ENCODE data around the gene OST4.

OST4 gene

GRCh38 chr2:27092696-27093429 lies 21.4 kb upstream of the OST4 start:
- no peak for DNase-seq

DNA sequence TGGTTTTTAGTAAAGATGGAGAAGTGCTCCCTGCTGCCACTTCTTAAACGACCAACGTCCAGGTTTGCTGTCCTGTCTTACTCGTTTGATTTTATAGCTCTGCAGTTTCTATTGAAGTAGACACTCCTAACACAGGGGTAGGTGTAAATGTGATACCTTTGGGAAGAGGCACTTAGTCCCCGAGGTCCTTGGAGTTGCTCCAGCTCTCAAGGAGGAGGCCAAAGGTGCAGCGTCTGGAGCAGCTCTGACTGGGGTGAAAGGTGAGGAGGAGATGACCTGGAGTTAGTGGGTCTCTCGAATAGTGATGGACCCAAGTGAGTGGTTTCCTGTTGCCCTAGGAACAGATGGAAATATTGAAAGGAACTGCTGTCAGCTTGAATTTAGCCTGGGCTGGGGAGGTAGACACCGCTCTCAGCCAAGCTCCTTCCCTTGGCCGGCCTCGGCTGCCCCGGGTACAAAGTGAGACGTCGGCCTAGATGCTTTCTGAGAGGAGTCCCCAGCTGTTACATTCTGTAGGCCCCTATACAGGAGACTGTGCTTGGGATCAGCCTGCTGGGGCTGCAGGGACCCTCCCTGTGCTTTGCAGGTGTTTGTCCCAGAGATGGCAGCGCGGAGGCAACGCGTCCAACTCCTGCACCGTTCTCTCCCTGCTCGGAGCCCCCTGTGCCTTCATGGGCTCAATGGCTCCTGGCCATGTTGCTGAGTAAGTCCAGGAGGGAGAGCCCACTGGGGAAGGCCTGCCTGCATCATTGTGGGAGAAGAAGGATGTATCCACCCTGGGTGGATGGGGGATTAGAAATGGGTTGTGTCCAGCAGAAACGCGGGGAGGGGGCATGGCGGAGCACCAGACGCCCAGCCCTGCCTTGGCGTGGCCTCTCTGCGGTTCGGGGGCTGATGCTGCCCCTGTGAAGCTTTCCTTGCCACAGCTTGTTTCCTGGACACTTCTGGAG lies 20.6 kb upstream of the OST4 start:
- no peak for DNase-seq

DNA sequence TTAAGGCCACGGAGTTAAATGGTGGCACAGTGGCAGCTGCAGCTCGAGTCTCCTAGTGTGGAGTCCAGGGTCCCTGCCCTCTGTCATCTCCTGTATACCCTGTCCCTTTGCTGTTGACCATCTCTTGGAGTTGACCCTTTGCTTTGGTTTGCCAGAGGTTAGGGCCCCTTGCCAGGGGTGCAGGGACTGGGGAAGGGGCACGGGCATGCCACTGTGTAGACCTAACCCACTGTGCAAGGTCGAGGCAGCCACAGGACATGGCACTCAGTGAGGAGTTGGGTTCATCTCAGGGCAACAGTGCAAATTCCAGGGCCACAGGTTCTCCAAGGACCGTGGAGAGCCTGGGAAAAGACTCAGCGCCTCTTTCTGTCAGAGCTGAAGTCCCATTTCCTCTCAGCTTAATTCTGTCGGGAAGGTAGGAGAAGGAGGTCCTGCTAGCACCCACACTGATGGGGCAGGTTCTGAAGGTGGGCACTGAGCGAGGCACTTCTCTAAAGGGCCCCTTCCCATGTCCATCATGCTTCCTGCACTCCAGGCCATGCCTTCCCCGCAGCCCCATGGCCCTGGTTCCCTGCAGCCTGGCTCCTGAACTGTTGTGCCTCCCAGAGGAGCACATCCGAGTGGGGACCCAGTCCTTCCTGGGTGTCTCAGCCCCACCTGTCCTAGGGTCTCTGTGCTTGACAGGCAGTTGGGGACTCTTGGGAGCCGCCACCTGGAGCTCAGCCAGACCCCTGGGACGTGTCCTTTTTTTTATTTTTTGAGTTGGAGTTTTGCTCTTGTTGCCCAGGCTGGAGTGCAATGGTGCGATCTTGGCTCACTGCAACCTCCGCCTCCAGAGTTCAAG lies 17.9 kb upstream of the OST4 start:
- DNase-seq: no peak

- DNase-seq: no peak
Observed at GRCh38 chr2:27088634-27089033, 17.2 kb upstream of the OST4 start.

DNA sequence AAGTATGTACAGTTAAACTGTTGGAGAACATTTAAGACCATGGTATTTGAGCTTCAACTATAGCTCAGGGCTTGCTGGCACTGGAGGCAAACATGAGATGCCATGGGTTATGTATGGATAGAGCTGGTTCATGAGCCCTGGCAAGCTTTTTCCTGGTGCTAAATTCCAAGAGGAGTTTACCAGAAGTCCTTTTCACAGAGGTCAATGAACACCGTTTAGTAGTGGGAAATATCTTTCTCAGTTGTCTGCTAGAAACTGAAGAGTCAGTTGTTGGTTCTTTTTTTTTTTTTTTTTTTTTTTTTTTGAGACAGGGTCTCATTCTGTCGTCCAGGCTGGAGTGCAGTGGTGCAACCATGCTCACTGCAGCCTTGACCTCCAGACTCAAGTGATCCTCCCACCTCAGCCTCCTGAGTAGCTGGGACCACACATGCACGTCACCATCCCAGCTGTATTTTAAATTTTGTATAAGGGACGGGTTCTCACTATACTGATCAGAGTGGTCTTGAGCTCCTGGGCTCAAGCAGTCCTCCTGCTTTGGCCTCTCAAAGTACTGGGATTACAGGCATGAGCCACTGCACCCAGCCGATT lies 16.5 kb upstream of the OST4 start:
- no peak for DNase-seq

GRCh38 chr2:27086724-27087593 lies 15.5 kb upstream of the OST4 start, which contains the start of gene KHK:
TSS of gene KHK (plus strand) at chr2:27086772. CDS start at chr2:27087260, 488 bp downstream.
- no peak for DNase-seq

DNA sequence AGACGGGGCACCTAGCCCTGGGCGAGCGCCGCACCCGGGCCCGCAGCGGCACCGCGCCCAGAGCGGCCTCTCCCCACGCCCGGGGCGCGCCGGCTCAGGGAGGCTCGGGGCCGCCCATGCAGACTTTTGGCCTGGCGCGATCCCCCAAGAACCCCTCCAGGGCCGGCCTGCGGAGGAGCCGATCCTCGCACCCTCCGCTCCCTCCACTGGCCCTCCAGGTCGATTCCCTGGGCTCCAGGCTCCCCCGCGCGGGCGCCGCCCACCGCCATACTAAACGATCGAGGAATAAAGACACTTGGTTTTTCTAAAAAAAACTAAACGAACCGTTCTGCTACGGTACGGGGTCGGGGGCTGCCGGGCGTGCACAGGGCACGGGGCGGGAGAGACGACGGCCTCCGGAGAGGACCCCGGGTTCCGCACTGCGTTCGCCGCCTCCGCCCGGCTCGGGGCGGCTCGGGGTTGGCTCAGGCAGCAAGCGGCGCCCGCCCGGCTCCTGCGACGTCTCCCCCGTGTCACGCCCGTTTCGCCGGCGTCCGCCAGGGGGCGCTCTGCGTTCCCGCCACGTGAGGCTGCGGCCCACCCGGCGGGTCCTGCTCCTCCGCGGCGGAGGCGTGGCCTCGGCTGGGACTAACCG lies 14.8 kb upstream of the OST4 start:
- DNase-seq: peak; percentile 99

DNA sequence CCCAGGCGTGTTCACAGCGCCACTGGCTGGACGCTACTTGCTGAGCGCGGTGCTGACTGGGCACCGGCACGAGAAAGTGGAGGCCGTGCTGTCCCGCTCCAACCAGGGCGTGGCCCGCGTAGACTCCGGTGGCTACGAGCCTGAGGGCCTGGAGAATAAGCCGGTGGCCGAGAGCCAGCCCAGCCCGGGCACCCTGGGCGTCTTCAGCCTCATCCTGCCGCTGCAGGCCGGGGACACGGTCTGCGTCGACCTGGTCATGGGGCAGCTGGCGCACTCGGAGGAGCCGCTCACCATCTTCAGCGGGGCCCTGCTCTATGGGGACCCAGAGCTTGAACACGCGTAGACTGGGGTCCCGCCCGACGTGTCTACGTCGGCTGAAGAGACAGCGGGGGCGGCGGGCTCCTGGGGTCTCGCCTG lies 14.2 kb upstream of the OST4 start:
- peak; percentile 60 for DNase-seq

DNA sequence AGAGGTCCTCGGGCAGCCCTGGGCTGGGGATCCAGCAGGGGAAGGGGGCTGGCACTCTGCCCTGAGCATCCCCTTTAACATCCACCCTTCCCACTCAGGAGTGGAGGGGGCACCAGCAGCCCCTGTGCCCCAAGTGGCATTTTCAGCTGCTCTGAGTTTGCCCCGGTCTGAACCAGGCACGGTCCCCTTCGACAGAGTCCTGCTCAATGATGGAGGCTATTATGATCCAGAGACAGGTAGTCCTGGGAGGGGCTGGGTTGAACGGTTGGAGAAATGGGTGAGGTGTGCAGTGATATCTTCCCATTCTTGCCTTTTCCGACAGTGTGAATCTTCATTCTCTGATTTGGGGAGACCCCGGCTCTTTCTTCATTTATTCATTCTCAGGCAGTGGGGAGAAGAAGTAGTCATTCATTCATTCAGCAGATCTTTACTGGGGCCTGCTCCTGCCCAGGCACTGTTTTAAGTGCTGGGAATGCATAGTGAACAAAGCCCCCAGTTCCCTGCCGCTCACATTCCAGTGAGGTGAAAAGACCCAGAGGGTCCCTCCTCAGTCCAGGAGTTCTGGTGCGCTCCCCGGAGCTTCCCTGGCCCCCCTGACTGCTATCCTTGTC lies 13.7 kb upstream of the OST4 start:
- DNase-seq: no peak

DNA sequence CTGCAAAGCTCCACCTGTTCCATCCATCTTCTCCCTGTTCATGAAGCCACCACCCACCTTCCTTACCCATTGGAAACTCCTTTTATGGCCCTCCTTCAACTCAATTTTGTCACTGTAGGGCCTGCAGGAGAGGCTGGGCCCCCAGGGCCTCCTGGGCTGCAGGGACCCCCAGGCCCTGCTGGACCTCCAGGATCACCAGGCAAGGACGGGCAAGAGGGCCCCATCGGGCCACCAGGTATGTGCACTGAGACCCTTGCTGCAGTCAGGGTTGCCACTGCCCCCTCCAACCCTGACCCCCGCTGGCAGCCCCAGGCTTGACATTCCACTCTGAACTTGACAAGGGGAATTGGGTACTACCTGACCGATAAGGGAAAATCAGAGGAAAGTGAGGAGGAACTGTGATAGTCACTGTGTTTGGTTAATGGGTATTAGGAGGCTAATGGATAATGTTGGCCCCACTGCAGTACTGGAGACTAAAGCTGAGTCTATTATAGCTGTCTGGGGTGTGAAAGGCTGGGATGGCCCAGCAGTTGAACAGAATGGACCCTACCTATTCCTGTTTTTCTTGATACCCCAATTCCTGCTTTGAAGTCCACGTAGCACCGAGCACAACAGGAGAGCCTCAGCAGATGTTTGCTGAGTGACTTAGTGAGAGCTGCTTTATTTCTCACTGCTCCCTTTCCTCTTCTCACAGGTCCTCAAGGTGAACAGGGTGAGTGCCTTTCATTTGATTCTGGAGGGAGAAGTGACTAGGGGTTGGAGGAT lies 13.0 kb upstream of the OST4 start:
- DNase-seq: no peak

DNA sequence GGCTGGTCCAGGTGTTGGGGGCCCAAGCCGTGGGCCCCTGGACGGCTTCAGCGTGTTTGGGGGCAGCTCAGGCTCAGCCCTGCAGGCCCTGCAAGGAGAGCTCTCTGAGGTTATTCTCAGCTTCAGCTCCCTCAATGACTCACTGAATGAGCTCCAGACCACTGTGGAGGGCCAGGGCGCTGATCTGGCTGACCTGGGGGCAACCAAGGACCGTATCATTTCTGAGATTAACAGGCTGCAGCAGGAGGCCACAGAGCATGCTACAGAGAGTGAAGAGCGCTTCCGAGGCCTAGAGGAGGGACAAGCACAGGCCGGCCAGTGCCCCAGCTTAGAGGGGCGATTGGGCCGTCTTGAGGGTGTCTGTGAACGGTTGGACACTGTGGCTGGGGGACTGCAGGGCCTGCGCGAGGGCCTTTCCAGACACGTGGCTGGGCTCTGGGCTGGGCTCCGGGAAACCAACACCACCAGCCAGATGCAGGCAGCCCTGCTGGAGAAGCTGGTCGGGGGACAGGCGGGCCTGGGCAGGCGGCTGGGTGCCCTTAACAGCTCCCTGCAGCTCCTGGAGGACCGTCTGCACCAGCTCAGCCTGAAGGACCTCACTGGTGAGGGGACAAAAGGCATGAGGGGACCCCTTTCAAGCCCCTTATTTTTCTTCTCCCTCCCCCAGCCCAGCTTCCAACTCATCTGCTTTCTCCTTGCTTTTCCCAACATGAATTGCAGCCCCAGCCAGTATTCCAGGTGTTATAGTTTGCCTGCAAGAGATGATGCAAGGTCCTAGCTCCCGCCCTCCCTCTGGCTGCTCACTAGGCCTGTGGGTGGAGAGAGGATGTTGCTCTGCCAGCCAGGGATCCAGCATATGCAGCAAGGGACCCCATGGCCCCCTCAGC lies 12.2 kb upstream of the OST4 start:
- DNase-seq: no peak

DNA sequence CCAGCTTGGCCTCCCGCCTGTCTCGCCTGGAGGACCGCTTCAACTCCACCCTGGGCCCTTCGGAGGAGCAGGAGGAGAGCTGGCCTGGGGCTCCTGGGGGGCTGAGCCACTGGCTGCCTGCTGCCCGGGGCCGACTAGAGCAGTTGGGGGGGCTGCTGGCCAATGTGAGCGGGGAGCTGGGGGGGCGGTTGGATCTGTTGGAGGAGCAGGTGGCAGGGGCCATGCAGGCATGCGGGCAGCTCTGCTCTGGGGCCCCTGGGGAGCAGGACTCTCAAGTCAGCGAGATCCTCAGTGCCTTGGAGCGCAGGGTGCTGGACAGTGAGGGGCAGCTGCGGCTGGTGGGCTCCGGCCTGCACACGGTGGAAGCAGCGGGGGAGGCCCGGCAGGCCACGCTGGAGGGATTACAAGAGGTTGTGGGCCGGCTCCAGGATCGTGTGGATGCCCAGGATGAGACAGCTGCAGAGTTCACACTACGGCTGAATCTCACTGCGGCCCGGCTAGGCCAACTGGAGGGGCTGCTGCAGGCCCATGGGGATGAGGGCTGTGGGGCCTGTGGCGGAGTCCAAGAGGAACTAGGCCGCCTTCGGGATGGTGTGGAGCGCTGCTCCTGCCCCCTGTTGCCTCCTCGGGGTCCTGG lies 11.4 kb upstream of the OST4 start:
- DNase-seq: no peak

- no peak for DNase-seq
Observed at GRCh38 chr2:27081984-27082772, 10.7 kb upstream of the OST4 start.

DNA sequence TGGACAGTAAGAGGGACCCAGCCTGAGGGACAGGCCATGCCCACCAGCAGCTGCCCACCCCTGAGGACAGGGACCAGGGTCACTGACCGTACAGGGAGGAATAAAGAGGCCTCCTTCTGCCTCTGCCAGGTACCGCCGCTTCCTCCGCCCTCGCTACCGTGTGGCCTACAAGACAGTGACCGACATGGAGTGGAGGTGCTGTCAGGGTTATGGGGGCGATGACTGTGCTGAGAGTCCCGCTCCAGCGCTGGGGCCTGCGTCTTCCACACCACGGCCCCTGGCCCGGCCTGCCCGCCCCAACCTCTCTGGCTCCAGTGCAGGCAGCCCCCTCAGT lies 9.1 kb upstream of the OST4 start:
- no peak for DNase-seq

GRCh38 chr2:27080140-27080469 lies 8.7 kb upstream of the OST4 start:
- DNase-seq: no peak

- no peak for DNase-seq
Observed at GRCh38 chr2:27079233-27080139, 8.0 kb upstream of the OST4 start.

Data from stimulated activated CD8-positive, alpha-beta memory T cell treated with anti-CD3 and anti-CD28 coated beads, Interleukin-4, amount 100 ng/mL, for 48 hours (primary cell).